Kidney epithelial cell (primary cell): ENCODE data around the gene MARCHF9. TPM values are rescaled to one million over a fixed set of nuclear protein-coding genes. Genes with fewer than 3 reads are reported as not detected.
A peak's percentile ranks its signal among the peaks of the same experiment; 100 is the strongest.

Experiments
- DNase-seq: peaks from one replicate; pipeline ENCODE4 v3.0.0-alpha.2; 2010; ENCODE audit warnings: low read depth
- H3K27me3 ChIP-seq: 2 replicates; pipeline ENCODE4 v1.6.0; 2011; ENCODE audit warnings: low read length; ENCODE audit not compliant: control insufficient read depth, insufficient read depth
- H3K36me3 ChIP-seq: 2 replicates; pipeline ENCODE4 v1.5.1; 2011; ENCODE audit warnings: low read length; ENCODE audit not compliant: control insufficient read depth, insufficient read depth
- H3K4me3 ChIP-seq: 2 replicates; pipeline ENCODE4 v1.5.1; 2011; ENCODE audit warnings: low read depth, mild to moderate bottlenecking, control low read depth, low read length
- CTCF ChIP-seq: IDR thresholded peaks from 2 replicates; pipeline ENCODE4 v1.5.1; 2011; ENCODE audit warnings: mild to moderate bottlenecking, moderate library complexity, low read length, control low read depth, inconsistent platforms; ENCODE audit not compliant: insufficient read depth, poor library complexity, severe bottlenecking
- total RNA-seq: library from RNA; depleted of rRNA; stranded (reverse); fragments of >200 nt; gene quantifications from 2 replicates; pipeline ENCODE4 v1.2.3, GENCODE V29; 2015

MARCHF9 gene
- total RNA-seq, 1 donor from 2014 or later, result 16.7 TPM

- TF ChIP-seq CTCF, result no peak
Measured at GRCh38 chr12:57732726-57733593, 21.9 kb upstream of the MARCHF9 start.

GRCh38 chr12:57733928-57734327 lies 21.0 kb upstream of the MARCHF9 start:
- no peak for DNase-seq
- TF ChIP-seq CTCF, result no peak
- H3K36me3 ChIP-seq, result no peaks in the 10 kb centered on the region
- H3K27me3 ChIP-seq, result peaks cover 80% of the 10 kb centered on the region
- H3K4me3 ChIP-seq, result no peak overlapping the region

More at GRCh38 chr12:57732726-57733593, 21.9 kb upstream of the MARCHF9 start:
- no peak for DNase-seq
- Histone ChIP-seq H3K27me3 (peaks cover 78% of the 10 kb centered on the region), H3K4me3 (no peak overlapping the region), H3K36me3 (no peaks in the 10 kb centered on the region)

- H3K4me3 ChIP-seq, result no peak overlapping the region
- H3K27me3 ChIP-seq, result peaks cover 83% of the 10 kb centered on the region
- TF ChIP-seq CTCF, result no peak
- no peaks in the 10 kb centered on the region for H3K36me3 ChIP-seq
- DNase-seq, result no peak
Measured at GRCh38 chr12:57734591-57734990, 20.3 kb upstream of the MARCHF9 start.

GRCh38 chr12:57735198-57735855 lies 19.6 kb upstream of the MARCHF9 start:
- no peak overlapping the region for H3K4me3 ChIP-seq

GRCh38 chr12:57735952-57736740 lies 18.8 kb upstream of the MARCHF9 start:
- Histone ChIP-seq H3K4me3 (no peak overlapping the region), H3K27me3 (peaks cover 93% of the 10 kb centered on the region), H3K36me3 (no peaks in the 10 kb centered on the region)
- no peak for DNase-seq
- TF ChIP-seq CTCF, result peak; percentile 44

More at GRCh38 chr12:57735198-57735855, 19.6 kb upstream of the MARCHF9 start:
- DNase-seq, result no peak
- Histone ChIP-seq H3K27me3 (peaks cover 88% of the 10 kb centered on the region), H3K36me3 (no peaks in the 10 kb centered on the region)
- no peak for TF ChIP-seq CTCF
